ENCODE measurements around the gene NLN. TPM values are rescaled to one million over a fixed set of nuclear protein-coding genes. Genes with fewer than 3 reads are reported as not detected.

Gene NLN
- total and polyA plus RNA-seq, 2 of the 13 experiments (the other 11 are each of a cell fraction or from before 2014, with no cell fraction given), result 11.9 to 36.7 TPM

DNA sequence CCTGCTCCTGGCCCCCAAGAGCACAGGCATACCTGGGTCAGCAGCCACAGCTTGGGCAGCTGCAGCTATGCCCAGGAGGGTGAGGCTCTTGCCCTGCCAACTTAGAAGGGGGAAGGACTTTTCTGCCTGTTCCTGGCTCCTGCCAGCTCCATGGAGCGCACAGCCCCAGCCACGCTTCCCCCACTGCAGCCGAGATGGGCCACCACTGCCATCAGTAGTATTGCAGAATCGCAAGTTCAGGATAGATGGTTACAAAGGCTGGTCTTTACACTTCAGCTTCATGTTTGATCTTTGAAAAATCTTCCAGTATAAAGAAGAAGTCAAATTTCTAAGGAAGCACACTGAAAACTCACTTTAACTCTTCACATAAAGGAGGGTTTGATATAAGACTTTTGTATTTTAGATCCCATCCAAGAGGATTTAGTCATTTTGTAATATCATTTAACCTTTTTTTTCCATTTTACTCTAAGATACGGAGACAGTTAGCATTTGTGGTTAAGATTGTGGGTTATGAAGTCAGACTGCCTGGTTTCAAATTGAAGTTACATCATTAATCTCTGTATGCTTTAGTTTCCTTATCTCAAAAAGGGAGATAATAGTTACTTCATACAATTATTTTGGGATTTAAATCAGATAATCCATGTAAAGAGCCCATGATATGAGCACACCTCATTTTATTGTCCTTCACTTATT, 81.8 kb downstream of the NLN start:
- H3K4me2 ChIP-seq (ENCODE audit: low read depth, low read length), result no peak overlapping the region
- DNase-seq (ENCODE audit: low spot score) (no peak), ATAC-seq (no peak; the same call in 2 of the 3 replicates), FAIRE-seq (no peak)
- H3K27ac ChIP-seq (ENCODE audit: extremely low read length, insufficient read depth, low read length), result no peak overlapping the region
- H3K27me3 ChIP-seq (ENCODE audit: control insufficient read depth in 1 of 2, insufficient read depth in 2 of 2, low read length in 2 of 2), result no peaks in the 10 kb centered on the region
- in situ Hi-C loops (cut with HindIII; ENCODE audit: extremely low pct_ligation_motif_present, low pct_unique_long_range_greater_than_20kb) (no loop called here), intact Hi-C loops (cut with micrococcal nuclease; ENCODE audit: unreplicated experiment) (no loop called here)
- no peaks in the 10 kb centered on the region for H4K20me1 ChIP-seq (ENCODE audit: insufficient read depth, low read length)
- H3K79me2 ChIP-seq (ENCODE audit: insufficient read depth, low read length), result no peaks in the 10 kb centered on the region
- CTCF ChIA-PET (ENCODE audit: low intra/inter-chr PET ratio, low total read pairs), result no interaction called here
- H3K9ac ChIP-seq (ENCODE audit: insufficient read depth, low read depth, low read length), result no peak overlapping the region
- BruUV-seq (replicated peaks), result no TSS peak
- no peak overlapping the region for H2AFZ ChIP-seq (ENCODE audit: low read length)
- no peaks in the 10 kb centered on the region for H3K9me3 ChIP-seq (ENCODE audit: low read length)
- WGBS (ENCODE audit: low lambda C conversion rate), result 100% methylated on average over 5 of the region's 5 CpGs
- peaks cover 1 to 3% of the 10 kb centered on the region in 2 experiments; a peak in 2 of 5 replicates for H3K36me3 ChIP-seq (replicated peaks in 1 of 2; ENCODE audit: control insufficient read depth in 1 of 2, insufficient read depth in 2 of 2, low read length in 2 of 2)
- H3K4me1 ChIP-seq (ENCODE audit: insufficient read depth, low read length), result no peaks in the 10 kb centered on the region
- TF ChIP-seq CREB1 (IDR thresholded peaks at IDR 0.05), result no peak
- TF ChIP-seq CREB1 (CRISPR knock-in tag; IDR thresholded peaks at IDR 0.05), result no peak
- TF ChIP-seq BRD4 (CRISPR knock-in tag; IDR thresholded peaks at IDR 0.05), result no peak
- no peak for TF ChIP-seq TRIM24 (CRISPR knock-in tag; IDR thresholded peaks at IDR 0.05)
- no peak for TF ChIP-seq SP140L (CRISPR knock-in tag; IDR thresholded peaks at IDR 0.05; ENCODE audit: borderline replicate concordance)
- TF ChIP-seq, protein P1, sequence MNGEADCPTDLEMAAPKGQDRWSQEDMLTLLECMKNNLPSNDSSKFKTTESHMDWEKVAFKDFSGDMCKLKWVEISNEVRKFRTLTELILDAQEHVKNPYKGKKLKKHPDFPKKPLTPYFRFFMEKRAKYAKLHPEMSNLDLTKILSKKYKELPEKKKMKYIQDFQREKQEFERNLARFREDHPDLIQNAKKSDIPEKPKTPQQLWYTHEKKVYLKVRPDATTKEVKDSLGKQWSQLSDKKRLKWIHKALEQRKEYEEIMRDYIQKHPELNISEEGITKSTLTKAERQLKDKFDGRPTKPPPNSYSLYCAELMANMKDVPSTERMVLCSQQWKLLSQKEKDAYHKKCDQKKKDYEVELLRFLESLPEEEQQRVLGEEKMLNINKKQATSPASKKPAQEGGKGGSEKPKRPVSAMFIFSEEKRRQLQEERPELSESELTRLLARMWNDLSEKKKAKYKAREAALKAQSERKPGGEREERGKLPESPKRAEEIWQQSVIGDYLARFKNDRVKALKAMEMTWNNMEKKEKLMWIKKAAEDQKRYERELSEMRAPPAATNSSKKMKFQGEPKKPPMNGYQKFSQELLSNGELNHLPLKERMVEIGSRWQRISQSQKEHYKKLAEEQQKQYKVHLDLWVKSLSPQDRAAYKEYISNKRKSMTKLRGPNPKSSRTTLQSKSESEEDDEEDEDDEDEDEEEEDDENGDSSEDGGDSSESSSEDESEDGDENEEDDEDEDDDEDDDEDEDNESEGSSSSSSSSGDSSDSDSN (CRISPR knock-in tag; IDR thresholded peaks at IDR 0.05), result no peak
- TF ChIP-seq HCFC1 (IDR thresholded peaks at IDR 0.05; ENCODE audit: low read depth, low read length), result no peak
- TF ChIP-seq, protein P2, sequence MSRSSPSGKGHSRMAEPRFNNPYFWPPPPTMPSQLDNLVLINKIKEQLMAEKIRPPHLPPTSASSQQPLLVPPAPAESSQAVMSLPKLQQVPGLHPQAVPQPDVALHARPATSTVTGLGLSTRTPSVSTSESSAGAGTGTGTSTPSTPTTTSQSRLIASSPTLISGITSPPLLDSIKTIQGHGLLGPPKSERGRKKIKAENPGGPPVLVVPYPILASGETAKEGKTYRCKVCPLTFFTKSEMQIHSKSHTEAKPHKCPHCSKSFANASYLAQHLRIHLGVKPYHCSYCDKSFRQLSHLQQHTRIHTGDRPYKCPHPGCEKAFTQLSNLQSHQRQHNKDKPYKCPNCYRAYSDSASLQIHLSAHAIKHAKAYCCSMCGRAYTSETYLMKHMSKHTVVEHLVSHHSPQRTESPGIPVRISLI (CRISPR knock-in tag; IDR thresholded peaks at IDR 0.05; ENCODE audit: borderline replicate concordance), result no peak
- H3K4me3 ChIP-seq (replicated peaks in 1 of 3; ENCODE audit: insufficient read depth in 1 of 3, low read depth in 2 of 3, low read length in 3 of 3), result no peak overlapping the region
- POLR2A ChIA-PET, result no interaction called here

Measured in HepG2 (cell line).